AG04449 (cell line): ENCODE results near the gene GLDN.
"Not testable (repeated sequence)": the region's sequence is repeated elsewhere in the genome, so short reads cannot be mapped to it uniquely, and the experiment has no call there.

Source experiments
- CTCF ChIA-PET: fragments of 350-600 bp; formaldehyde crosslinking; extraction: SDS; loops from one replicate; lab custom pipeline; 2021; ENCODE audit warnings: antibody characterized with exemption; lab: Yijun Ruan, JAX
- POLR2A ChIA-PET: fragments of 400-600, 350-600 bp; formaldehyde crosslinking; extraction: SDS; loops from one replicate; lab custom pipeline; 2020; ENCODE audit warnings: antibody characterized with exemption, inconsistent platforms; lab: Yijun Ruan, JAX
- DNase-seq: peaks from one replicate; pipeline ENCODE4 v3.0.0-alpha.2; 2010; ENCODE audit warnings: low read depth, low spot score
- H3K4me3 ChIP-seq: 2 replicates; pipeline ENCODE4 v1.5.1; 2011; ENCODE audit warnings: low read depth, mild to moderate bottlenecking, control low read depth, low read length
- TF ChIP-seq, protein P1 (sequence below): IDR thresholded peaks from one replicate; pipeline ENCODE4 v1.5.1; 2011; ENCODE audit warnings: mild to moderate bottlenecking, moderate library complexity, low read length, control low read depth, inconsistent platforms; ENCODE audit not compliant: insufficient read depth; ENCODE audit errors: missing control alignments

Gene GLDN

DNA sequence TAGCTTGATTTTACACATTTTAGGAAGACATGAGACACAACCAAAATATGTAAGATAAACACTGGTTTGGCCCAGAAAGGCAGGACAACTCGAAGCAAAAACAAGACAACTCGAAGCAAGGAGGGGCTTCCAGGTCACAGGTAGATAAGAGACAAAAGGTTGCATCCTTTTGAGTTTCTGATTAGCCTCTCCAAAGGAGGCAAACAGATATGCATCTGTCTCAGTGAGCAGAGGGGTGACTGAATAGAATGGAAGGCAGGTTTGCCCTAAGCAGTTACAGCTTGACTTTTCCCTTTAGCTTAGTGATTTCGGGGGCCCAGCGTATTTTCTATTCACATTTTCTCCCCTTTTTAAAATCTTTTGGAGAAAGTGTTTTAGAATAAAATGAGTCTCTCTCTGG is 74.7 kb downstream of the GLDN start:
- CTCF ChIA-PET: interaction anchor here (8.3 kb wide), 1 partner anchor 14 kb away, joined by 87 read pairs; no protein-coding TSS in a partner anchor
- POLR2A ChIA-PET: no interaction called here
- TF ChIP-seq, protein P1, sequence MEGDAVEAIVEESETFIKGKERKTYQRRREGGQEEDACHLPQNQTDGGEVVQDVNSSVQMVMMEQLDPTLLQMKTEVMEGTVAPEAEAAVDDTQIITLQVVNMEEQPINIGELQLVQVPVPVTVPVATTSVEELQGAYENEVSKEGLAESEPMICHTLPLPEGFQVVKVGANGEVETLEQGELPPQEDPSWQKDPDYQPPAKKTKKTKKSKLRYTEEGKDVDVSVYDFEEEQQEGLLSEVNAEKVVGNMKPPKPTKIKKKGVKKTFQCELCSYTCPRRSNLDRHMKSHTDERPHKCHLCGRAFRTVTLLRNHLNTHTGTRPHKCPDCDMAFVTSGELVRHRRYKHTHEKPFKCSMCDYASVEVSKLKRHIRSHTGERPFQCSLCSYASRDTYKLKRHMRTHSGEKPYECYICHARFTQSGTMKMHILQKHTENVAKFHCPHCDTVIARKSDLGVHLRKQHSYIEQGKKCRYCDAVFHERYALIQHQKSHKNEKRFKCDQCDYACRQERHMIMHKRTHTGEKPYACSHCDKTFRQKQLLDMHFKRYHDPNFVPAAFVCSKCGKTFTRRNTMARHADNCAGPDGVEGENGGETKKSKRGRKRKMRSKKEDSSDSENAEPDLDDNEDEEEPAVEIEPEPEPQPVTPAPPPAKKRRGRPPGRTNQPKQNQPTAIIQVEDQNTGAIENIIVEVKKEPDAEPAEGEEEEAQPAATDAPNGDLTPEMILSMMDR: no peak
- DNase-seq: no peak
- no peak overlapping the region for H3K4me3 ChIP-seq

DNA sequence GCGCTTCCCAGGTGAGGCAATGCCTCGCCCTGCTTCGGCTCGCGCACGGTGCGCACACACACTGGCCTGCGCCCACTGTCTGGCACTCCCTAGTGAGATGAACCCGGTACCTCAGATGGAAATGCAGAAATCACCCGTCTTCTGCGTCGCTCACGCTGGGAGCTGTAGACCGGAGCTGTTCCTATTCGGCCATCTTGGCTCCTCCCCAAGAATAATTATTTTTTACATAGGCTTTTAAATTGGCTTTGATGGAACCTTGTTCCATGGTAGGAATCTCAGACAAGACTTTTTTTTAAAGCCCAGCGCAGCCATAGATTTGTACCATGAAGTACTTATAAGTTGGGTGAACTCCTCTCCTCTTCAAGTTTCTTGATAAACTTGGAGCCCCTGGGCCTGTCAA is 81.6 kb downstream of the GLDN start:
- POLR2A ChIA-PET, H3K4me3 ChIP-seq, DNase-seq: not testable (repeated sequence)
- CTCF ChIA-PET: interaction anchor here (1.5 kb wide), 1 partner anchor 20 kb away, joined by 4 read pairs; no protein-coding TSS in a partner anchor

DNA sequence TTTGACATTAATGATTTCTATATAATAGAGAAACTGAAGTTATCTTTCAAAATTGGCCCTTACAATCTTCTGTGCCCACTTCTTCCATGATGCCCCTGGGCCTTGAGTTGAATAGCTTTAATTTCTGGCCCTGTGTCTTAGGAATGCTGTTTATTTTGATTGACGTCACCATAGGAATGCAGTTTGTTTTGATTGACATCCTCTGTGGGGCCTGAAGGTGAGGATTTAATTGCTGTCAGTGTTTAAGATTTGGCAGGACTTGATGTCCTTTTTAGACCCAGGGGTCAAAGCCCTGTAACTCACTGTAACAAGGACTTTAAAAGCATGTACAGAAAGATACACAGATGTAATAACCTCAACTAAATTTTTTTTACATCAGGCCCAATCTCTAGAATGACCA is 83.3 kb downstream of the GLDN start:
- DNase-seq: no peak
- TF ChIP-seq, protein P1: no peak
- ChIA-PET CTCF (interaction anchor here (1.3 to 1.9 kb wide), 3 partner anchors 21 to 262 kb away, joined by 3 to 7 read pairs (median 3); no protein-coding TSS in a partner anchor), POLR2A (no interaction called here)
- no peak overlapping the region for H3K4me3 ChIP-seq

DNA sequence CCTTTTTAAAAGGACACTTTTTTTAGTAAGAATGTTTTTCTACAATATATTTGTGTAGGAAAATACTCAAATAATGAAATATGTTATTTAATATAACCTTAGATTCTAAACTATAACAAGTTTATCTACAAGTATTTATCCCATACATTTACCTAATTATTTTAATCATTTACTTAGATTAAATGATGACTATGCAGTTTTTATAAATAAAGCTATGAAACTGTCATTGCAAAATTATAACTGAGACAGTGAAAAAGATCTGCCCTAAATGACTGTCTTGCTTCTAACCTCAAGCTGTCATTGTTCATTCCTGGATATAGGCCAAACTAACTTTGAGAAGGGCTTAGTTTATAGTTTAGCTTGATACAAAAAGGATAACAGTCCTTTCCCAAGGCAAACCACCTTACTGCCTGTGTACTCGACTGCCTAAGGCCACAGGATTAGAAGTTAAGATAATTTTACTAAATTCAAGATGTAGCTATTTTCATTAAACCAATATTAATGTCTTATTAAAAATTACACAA is 84.1 kb downstream of the GLDN start:
- TF ChIP-seq, protein P1: no peak
- CTCF ChIA-PET: interaction anchor here (0.7 to 1.9 kb wide), 5 partner anchors 22 to 262 kb away, joined by 3 to 7 read pairs (median 3); no protein-coding TSS in a partner anchor
- DNase-seq: no peak
- POLR2A ChIA-PET: no interaction called here
- H3K4me3 ChIP-seq: no peak overlapping the region

DNA sequence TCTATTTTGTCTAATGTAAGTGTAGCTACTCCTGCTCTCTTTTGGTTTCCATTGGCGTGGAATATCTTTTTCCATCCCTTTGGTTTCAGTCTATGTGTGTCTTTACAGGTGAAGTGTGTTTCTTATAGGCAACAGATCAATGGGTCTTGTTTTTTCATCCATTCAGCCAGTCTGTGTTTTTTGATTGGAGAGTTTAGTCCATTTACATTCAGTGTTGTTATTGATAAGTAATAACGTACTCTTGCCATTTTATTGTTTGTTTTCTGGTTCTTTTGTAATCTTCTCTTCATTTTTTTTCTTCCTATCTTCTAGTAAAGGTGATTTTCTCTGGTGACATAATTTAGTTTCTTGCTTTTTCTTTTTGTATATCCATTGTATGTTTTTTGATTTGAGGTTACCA is 97.1 kb downstream of the GLDN start:
- H3K4me3 ChIP-seq: no peak overlapping the region
- TF ChIP-seq, protein P1: no peak
- ChIA-PET CTCF (interaction anchor here (0.7 kb wide), 1 partner anchor 35 kb away, joined by 3 read pairs; no protein-coding TSS in a partner anchor), POLR2A (no interaction called here)
- no peak for DNase-seq

DNA sequence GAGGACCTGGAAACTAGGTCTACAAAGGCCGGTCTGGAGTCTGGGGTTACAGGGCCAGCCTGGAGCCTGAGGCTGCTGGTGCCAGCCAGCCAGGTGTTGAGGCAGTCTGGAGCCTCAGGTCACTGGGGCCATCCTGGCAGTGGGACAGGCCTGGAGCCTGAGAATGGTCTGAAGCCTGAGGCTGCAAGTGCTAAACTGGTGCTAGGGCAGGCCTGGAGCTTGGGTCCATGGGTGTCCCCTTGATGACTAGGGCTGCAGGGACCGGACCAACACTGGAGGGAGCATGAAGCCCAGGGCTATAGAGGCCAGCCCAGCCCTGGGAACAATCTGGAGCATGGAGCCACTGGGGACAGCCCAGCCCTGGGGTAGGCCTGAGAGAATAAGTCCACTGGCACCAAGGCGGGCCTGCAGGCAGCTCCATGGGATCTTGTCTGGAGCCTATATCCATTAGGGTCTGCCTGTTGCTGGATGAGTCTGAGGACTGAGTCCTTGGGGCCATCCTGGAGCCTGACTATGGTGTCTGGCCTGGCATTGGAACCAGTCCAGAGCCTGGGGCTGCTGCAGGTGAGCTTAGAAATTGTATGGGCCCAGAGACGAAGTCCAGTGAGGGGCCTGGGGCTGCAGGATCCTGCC is 101.9 kb downstream of the GLDN start:
- ChIA-PET CTCF (no interaction called here), POLR2A (no interaction called here)
- no peak for DNase-seq
- TF ChIP-seq, protein P1: no peak
- H3K4me3 ChIP-seq: no peak overlapping the region

DNA sequence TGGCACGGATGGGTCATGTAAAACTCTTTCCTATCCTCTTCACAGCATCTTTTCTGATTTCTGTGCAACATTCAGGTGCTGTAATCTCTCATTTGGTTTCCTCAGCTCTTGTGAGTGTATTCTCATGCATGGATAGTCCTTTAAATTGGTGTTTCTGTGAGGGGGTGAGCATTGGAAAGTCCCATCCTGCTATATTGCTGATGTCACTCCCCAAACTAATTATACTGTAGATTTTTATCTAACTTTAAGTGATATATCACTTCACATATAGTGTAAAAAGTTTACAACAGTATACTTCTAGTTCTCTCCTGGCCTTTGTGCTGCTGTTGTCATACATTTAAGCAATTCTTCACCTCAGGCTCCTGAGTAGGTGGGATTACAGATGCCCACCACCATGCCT is 102.7 kb downstream of the GLDN start:
- no peak overlapping the region for H3K4me3 ChIP-seq
- POLR2A ChIA-PET: no interaction called here
- CTCF ChIA-PET: no interaction called here
- no peak for DNase-seq
- TF ChIP-seq, protein P1: no peak
